HL-60 (cell line): ENCODE data around the gene KLK13.

Experiments used
- DNase-seq, 2 experiments: peaks; one replicate each; pipeline ENCODE4 v3.0.0-alpha.2; 2010 to 2020; ENCODE audit warnings: low read depth in 1 of 2, low spot score in 1 of 2
- H3K27ac ChIP-seq: fragments of 250-450 bp; sonication (Bioruptor Pico); replicated peaks from 2 replicates; pipeline ENCODE4 v1.5.1; 2020; ENCODE audit warnings: mild to moderate bottlenecking, moderate library complexity
- H3K27me3 ChIP-seq: fragments of 250-450 bp; sonication (Bioruptor Pico); 2 replicates; pipeline ENCODE4 v1.5.1; 2021; ENCODE audit warnings: mild to moderate bottlenecking, moderate library complexity; ENCODE audit not compliant: insufficient read depth, poor library complexity, severe bottlenecking
- H3K4me3 ChIP-seq: replicated peaks from 2 replicates; pipeline ENCODE4 v1.5.1; 2011; ENCODE audit warnings: mild to moderate bottlenecking, control low read depth, low read length; ENCODE audit not compliant: insufficient read depth
- CTCF ChIP-seq: IDR thresholded peaks from one replicate; pipeline ENCODE4 v1.5.1; 2011; ENCODE audit warnings: low read length, control low read depth, inconsistent platforms; ENCODE audit not compliant: insufficient read depth
- GABPA ChIP-seq: IDR thresholded peaks from 2 replicates; pipeline ENCODE4 v1.6.1; 2012; ENCODE audit warnings: low read depth
- POLR2AphosphoS5 ChIP-seq: IDR thresholded peaks from 2 replicates; pipeline ENCODE4 v1.6.1; 2012; ENCODE audit warnings: low read depth
- SPI1 ChIP-seq: IDR thresholded peaks from 2 replicates; pipeline ENCODE4 v1.6.1; 2012; ENCODE audit warnings: low read depth, mild to moderate bottlenecking, borderline replicate concordance
- TF ChIP-seq, protein P1 (sequence below): IDR thresholded peaks from 2 replicates; pipeline ENCODE4 v1.6.1; 2012; ENCODE audit warnings: low read depth; ENCODE audit not compliant: insufficient replicate concordance

KLK13 gene

GRCh38 chr19:51020988-51021651 is 43.8 kb downstream of the KLK13 start:
- TF ChIP-seq SPI1: no peak
- TF ChIP-seq, protein P1, sequence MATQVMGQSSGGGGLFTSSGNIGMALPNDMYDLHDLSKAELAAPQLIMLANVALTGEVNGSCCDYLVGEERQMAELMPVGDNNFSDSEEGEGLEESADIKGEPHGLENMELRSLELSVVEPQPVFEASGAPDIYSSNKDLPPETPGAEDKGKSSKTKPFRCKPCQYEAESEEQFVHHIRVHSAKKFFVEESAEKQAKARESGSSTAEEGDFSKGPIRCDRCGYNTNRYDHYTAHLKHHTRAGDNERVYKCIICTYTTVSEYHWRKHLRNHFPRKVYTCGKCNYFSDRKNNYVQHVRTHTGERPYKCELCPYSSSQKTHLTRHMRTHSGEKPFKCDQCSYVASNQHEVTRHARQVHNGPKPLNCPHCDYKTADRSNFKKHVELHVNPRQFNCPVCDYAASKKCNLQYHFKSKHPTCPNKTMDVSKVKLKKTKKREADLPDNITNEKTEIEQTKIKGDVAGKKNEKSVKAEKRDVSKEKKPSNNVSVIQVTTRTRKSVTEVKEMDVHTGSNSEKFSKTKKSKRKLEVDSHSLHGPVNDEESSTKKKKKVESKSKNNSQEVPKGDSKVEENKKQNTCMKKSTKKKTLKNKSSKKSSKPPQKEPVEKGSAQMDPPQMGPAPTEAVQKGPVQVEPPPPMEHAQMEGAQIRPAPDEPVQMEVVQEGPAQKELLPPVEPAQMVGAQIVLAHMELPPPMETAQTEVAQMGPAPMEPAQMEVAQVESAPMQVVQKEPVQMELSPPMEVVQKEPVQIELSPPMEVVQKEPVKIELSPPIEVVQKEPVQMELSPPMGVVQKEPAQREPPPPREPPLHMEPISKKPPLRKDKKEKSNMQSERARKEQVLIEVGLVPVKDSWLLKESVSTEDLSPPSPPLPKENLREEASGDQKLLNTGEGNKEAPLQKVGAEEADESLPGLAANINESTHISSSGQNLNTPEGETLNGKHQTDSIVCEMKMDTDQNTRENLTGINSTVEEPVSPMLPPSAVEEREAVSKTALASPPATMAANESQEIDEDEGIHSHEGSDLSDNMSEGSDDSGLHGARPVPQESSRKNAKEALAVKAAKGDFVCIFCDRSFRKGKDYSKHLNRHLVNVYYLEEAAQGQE: no peak
- TF ChIP-seq CTCF: peak; percentile 67
- TF ChIP-seq POLR2AphosphoS5: no peak
- no peak for TF ChIP-seq GABPA
- peak in 1 of 2 experiments; percentile 36 for DNase-seq
- no peak overlapping the region for H3K4me3 ChIP-seq
- H3K27ac ChIP-seq: no peak overlapping the region
- peaks cover 32% of the 10 kb centered on the region for H3K27me3 ChIP-seq

DNA sequence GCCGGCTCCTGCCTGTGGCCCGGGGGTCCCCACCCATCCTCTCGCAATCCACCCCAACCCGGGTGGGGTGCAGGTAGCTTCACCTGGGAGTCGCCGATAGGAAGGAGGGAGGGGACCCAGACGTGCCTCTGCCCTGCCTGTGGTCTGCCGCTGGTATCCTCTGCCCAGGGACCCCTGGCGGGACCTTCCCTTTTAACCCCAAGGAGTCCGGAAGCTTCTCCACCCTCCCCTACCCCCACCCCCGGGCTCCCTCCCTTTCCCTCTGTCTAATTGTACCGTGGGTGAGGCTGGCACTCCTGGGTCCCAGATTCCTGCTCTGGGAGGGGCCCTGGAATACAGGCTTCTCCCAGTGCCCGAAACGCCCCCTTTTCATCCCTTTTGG is 45.4 kb downstream of the KLK13 start, which contains the start of gene KLK10:
Gene KLK10, minus strand, starts transcription at position 166 of the 382 bp plus-strand sequence. CDS start 579 bp downstream, outside the sequence.
- H3K4me3 ChIP-seq: no peak within 1 kb of the TSS
- H3K27me3 ChIP-seq: peaks cover 35% of the 10 kb centered on the region
- no peak within 1 kb of the TSS for H3K27ac ChIP-seq
- TF ChIP-seq, protein P1: no peak
- TF ChIP-seq GABPA (no peak), POLR2AphosphoS5 (no peak), CTCF (no peak), SPI1 (no peak)
- no peak for DNase-seq

- Histone ChIP-seq H3K4me3 (no peak overlapping the region), H3K27me3 (peaks cover 35% of the 10 kb centered on the region), H3K27ac (no peak overlapping the region)
- TF ChIP-seq GABPA: no peak
- no peak for TF ChIP-seq CTCF
- TF ChIP-seq, protein P1: no peak
- TF ChIP-seq SPI1: no peak
- no peak for TF ChIP-seq POLR2AphosphoS5
- DNase-seq: no peak
Observed at GRCh38 chr19:51018745-51019543, 45.9 kb downstream of the KLK13 start.
